ENCODE results near the gene RNU6-9. TPM values are rescaled to one million over a fixed set of nuclear protein-coding genes. Genes with fewer than 3 reads are reported as not detected.

The RNU6-9 gene
- total RNA-seq, 1 donor from 2014 or later: not detected

GRCh38 chr19:900043-900301 is 6.7 kb downstream of the RNU6-9 start:
- no peak for TF ChIP-seq CTCF (IDR thresholded peaks at IDR 0.05; ENCODE audit: partially characterized antibody, unreplicated experiment)

GRCh38 chr19:900302-901111 is 7.2 kb downstream of the RNU6-9 start:
- TF ChIP-seq CTCF (IDR thresholded peaks at IDR 0.05; ENCODE audit: partially characterized antibody, unreplicated experiment): no peak
- H3K27ac Mint-ChIP-seq (ENCODE audit: unreplicated experiment): no peak overlapping the region
- DNase-seq: no peak

More at GRCh38 chr19:900043-900301, 6.7 kb downstream of the RNU6-9 start:
- peaks cover 12% of the 10 kb centered on the region for H3K4me1 Mint-ChIP-seq (ENCODE audit: low read depth, unreplicated experiment)
- no peaks in the 10 kb centered on the region for H3K36me3 Mint-ChIP-seq (ENCODE audit: unreplicated experiment)
- H3K4me3 Mint-ChIP-seq (ENCODE audit: unreplicated experiment): no peak overlapping the region
- H3K27ac Mint-ChIP-seq (ENCODE audit: unreplicated experiment): no peak overlapping the region
- peaks cover 8% of the 10 kb centered on the region for H3K9me3 Mint-ChIP-seq (ENCODE audit: unreplicated experiment)
- no peak for DNase-seq
- H3K27me3 Mint-ChIP-seq (ENCODE audit: unreplicated experiment): peaks cover 8% of the 10 kb centered on the region

GRCh38 chr19:901216-902092 is 8.2 kb downstream of the RNU6-9 start:
- Mint-ChIP-seq H3K27ac (ENCODE audit: unreplicated experiment) (no peak overlapping the region), H3K36me3 (ENCODE audit: unreplicated experiment) (no peaks in the 10 kb centered on the region), H3K4me1 (ENCODE audit: low read depth, unreplicated experiment) (peaks cover 12% of the 10 kb centered on the region), H3K4me3 (ENCODE audit: unreplicated experiment) (no peak overlapping the region), H3K9me3 (ENCODE audit: unreplicated experiment) (peaks cover 5% of the 10 kb centered on the region), H3K27me3 (ENCODE audit: unreplicated experiment) (peaks cover 8% of the 10 kb centered on the region)
- TF ChIP-seq CTCF (IDR thresholded peaks at IDR 0.05; ENCODE audit: partially characterized antibody, unreplicated experiment): no peak
- no peak for DNase-seq

More at GRCh38 chr19:900302-901111, 7.2 kb downstream of the RNU6-9 start:
- no peaks in the 10 kb centered on the region for H3K36me3 Mint-ChIP-seq (ENCODE audit: unreplicated experiment)
- peaks cover 12% of the 10 kb centered on the region for H3K4me1 Mint-ChIP-seq (ENCODE audit: low read depth, unreplicated experiment)
- H3K9me3 Mint-ChIP-seq (ENCODE audit: unreplicated experiment): peaks cover 6% of the 10 kb centered on the region
- no peak overlapping the region for H3K4me3 Mint-ChIP-seq (ENCODE audit: unreplicated experiment)
- peaks cover 8% of the 10 kb centered on the region for H3K27me3 Mint-ChIP-seq (ENCODE audit: unreplicated experiment)

GRCh38 chr19:902093-902370 is 8.7 kb downstream of the RNU6-9 start:
- no peak for TF ChIP-seq CTCF (IDR thresholded peaks at IDR 0.05; ENCODE audit: partially characterized antibody, unreplicated experiment)

More at GRCh38 chr19:902093-902370, 8.7 kb downstream of the RNU6-9 start:
- Mint-ChIP-seq H3K27ac (ENCODE audit: unreplicated experiment) (no peak overlapping the region), H3K9me3 (ENCODE audit: unreplicated experiment) (peaks cover 5% of the 10 kb centered on the region), H3K36me3 (ENCODE audit: unreplicated experiment) (no peaks in the 10 kb centered on the region), H3K4me1 (ENCODE audit: low read depth, unreplicated experiment) (peaks cover 12% of the 10 kb centered on the region), H3K27me3 (ENCODE audit: unreplicated experiment) (peaks cover 7% of the 10 kb centered on the region), H3K4me3 (ENCODE audit: unreplicated experiment) (no peak overlapping the region)
- no peak for DNase-seq
